Measurements from ENCODE around the gene CEP164.

- no peak for TF ChIP-seq GATA3 (IDR thresholded peaks at IDR 0.05; ENCODE audit: low read depth, low read length)
- TF ChIP-seq GATA2 (IDR thresholded peaks at IDR 0.05; ENCODE audit: low read depth, low read length) = no peak
Observed at GRCh38 chr11:117302228-117302627, 25.4 kb upstream of the CEP164 start.

Data from SH-SY5Y (cell line).